ENCODE measurements around the gene RNF167. TPM values are rescaled to one million over a fixed set of nuclear protein-coding genes. Genes with fewer than 3 reads are reported as not detected.

RNF167 gene
- total and polyA plus RNA-seq, 2 of the 8 experiments (the other 6 are each of a cell fraction or from before 2014, with no cell fraction given) = 140 to 281 TPM

DNA sequence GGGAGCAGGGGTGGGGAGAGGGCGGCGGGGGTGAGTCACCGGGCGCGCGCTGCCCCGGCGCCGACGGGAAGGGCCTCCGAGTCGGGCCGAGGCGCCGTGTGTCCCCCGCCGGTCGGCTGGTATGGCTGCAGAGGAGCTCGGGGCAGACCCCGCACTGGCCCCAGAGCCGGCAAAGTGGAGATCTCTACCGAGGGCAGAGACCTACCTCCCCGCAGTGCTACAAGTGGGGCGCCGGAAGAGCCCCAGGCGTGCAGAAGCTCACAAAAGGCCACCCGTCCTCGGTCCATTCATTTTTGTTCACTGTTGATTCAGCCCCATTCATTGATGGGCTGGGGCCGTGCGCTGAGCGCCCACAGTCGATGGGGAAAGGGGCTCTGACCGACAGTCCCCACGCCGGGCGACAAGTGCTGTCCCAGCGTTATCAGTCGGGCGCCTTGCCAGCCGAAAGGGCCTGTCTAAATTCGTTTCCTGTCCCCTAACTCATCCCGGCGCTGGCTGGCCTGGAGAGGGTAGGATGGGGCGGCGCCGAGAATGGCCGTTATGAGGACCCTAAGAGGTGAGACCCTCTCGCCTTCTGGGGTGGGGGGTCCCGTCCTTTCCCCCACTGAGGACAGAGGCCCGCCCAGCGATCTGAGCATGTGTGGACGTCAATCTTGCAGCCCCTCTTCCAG lies 10.1 kb downstream of the RNF167 start (continued):
- TF ChIP-seq, protein P1, sequence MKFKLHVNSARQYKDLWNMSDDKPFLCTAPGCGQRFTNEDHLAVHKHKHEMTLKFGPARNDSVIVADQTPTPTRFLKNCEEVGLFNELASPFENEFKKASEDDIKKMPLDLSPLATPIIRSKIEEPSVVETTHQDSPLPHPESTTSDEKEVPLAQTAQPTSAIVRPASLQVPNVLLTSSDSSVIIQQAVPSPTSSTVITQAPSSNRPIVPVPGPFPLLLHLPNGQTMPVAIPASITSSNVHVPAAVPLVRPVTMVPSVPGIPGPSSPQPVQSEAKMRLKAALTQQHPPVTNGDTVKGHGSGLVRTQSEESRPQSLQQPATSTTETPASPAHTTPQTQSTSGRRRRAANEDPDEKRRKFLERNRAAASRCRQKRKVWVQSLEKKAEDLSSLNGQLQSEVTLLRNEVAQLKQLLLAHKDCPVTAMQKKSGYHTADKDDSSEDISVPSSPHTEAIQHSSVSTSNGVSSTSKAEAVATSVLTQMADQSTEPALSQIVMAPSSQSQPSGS (IDR thresholded peaks at IDR 0.05; ENCODE audit: low read length) = no peak
- no peak for TF ChIP-seq MAFK (IDR thresholded peaks at IDR 0.05; ENCODE audit: low read depth, low read length)
- TF ChIP-seq SIRT6 (IDR thresholded peaks at IDR 0.05; ENCODE audit: low read length) = no peak
- no peak for TF ChIP-seq SIX5 (IDR thresholded peaks at IDR 0.05; ENCODE audit: low read depth, low read length)
- TF ChIP-seq BRCA1 (IDR thresholded peaks at IDR 0.05; ENCODE audit: low read depth, low read length) = no peak
- TF ChIP-seq GABPA (IDR thresholded peaks at IDR 0.05; ENCODE audit: borderline replicate concordance, insufficient read depth, low read length) = no peak
- TF ChIP-seq HDAC2 (IDR thresholded peaks at IDR 0.05; ENCODE audit: borderline replicate concordance in 1 of 2, low read depth in 2 of 2, low read length in 2 of 2) = no peak; a peak in 1 of 4 replicates
- TF ChIP-seq SIN3A (conservative IDR thresholded peaks at IDR 0.05 in 1 of 2, IDR thresholded peaks at IDR 0.05 in 1 of 2; ENCODE audit: low read depth in 1 of 2, low read length in 2 of 2) = no peak
- no peak for TF ChIP-seq SRF (IDR thresholded peaks at IDR 0.05; ENCODE audit: low read depth, low read length)
- TF ChIP-seq KDM4A (IDR thresholded peaks at IDR 0.05; ENCODE audit: low read depth, low read length, severe bottlenecking) = peak; percentile 29
- TF ChIP-seq, protein P2, sequence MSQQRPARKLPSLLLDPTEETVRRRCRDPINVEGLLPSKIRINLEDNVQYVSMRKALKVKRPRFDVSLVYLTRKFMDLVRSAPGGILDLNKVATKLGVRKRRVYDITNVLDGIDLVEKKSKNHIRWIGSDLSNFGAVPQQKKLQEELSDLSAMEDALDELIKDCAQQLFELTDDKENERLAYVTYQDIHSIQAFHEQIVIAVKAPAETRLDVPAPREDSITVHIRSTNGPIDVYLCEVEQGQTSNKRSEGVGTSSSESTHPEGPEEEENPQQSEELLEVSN (IDR thresholded peaks at IDR 0.05) = no peak
- TF ChIP-seq TBP (IDR thresholded peaks at IDR 0.05; ENCODE audit: low read depth, low read length) = no peak
- no peak for TF ChIP-seq SP1 (IDR thresholded peaks at IDR 0.05; ENCODE audit: low read depth, low read length)
- no peak for TF ChIP-seq BCL11A (IDR thresholded peaks at IDR 0.05; ENCODE audit: low read depth in 2 of 2, low read length in 2 of 2)
- no peak for TF ChIP-seq ZNF274 (IDR thresholded peaks at IDR 0.05; ENCODE audit: borderline replicate concordance, extremely low read depth, low read length)
- no peak for TF ChIP-seq POU5F1 (IDR thresholded peaks at IDR 0.05; ENCODE audit: low read depth, low read length)
- TF ChIP-seq CHD2 (IDR thresholded peaks at IDR 0.05; ENCODE audit: low read length) = no peak
- no peak for TF ChIP-seq CTBP2 (IDR thresholded peaks at IDR 0.05; ENCODE audit: borderline replicate concordance, insufficient read depth, insufficient read length, low read length)
